HEK293 (cell line): Measurements from ENCODE around the gene DPYD.

Experiments used
- CTCF ChIA-PET: fragments of 350-600 bp; formaldehyde crosslinking; extraction: SDS; loops from one replicate; lab custom pipeline; 2021; ENCODE audit warnings: antibody characterized with exemption; lab: Yijun Ruan, JAX
- POLR2A ChIA-PET: fragments of 300-600 bp; formaldehyde crosslinking; extraction: SDS; loops from one replicate; lab custom pipeline; 2020; ENCODE audit warnings: antibody characterized with exemption, inconsistent platforms; lab: Yijun Ruan, JAX
- H3K27ac ChIP-seq: fragments of 200-500 bp; sonication (Bioruptor generic); 2 replicates; pipeline ENCODE4 v1.5.1; 2014; ENCODE audit warnings: low read depth, low read length, control low read depth, inconsistent platforms; ENCODE audit errors: extremely low read depth
- H3K36me3 ChIP-seq, 2 experiments: fragments of 200-500 bp in 1 of 2; sonication (Bioruptor generic) in 1 of 2; 1 replicate in 1 of 2; 2 replicates in 1 of 2; pipeline ENCODE4 v1.5.1; 2014 to 2017; ENCODE audit warnings: inconsistent platforms in 2 of 2, low read length in 2 of 2; ENCODE audit not compliant: control insufficient read depth in 2 of 2, insufficient read depth in 1 of 2
- H3K4me1 ChIP-seq: fragments of 200-500 bp; sonication (Bioruptor generic); 2 replicates; pipeline ENCODE4 v1.5.1; 2014; ENCODE audit warnings: mild to moderate bottlenecking, low read length, inconsistent platforms; ENCODE audit not compliant: control insufficient read depth, insufficient read depth
- H3K4me3 ChIP-seq: 2 replicates; pipeline ENCODE4 v1.5.1; 2011; ENCODE audit warnings: low read depth, mild to moderate bottlenecking, control low read depth, low read length, moderate library complexity
- H3K9me3 ChIP-seq: fragments of 200-500 bp; sonication (Bioruptor generic); 2 replicates; pipeline ENCODE4 v1.5.1; 2014; ENCODE audit warnings: low read depth, low read length, inconsistent platforms; ENCODE audit not compliant: control insufficient read depth, insufficient read depth
- BCL11A ChIP-seq: fragments of 450-650 bp; formaldehyde crosslinking; IDR thresholded peaks from 2 replicates; pipeline ENCODE4 v1.5.1; 2016; ENCODE audit warnings: low read depth, missing biosample characterization, missing genetic modification characterization
- HIC1 ChIP-seq: fragments of 450-650 bp; formaldehyde crosslinking; IDR thresholded peaks from 2 replicates; pipeline ENCODE4 v1.5.1; 2016; ENCODE audit warnings: missing biosample characterization, missing genetic modification characterization
- ZBTB11 ChIP-seq: fragments of 450-650 bp; formaldehyde crosslinking; conservative IDR thresholded peaks from 2 replicates; pipeline ENCODE4 v1.5.1; 2016; ENCODE audit warnings: low read depth, missing biosample characterization, missing genetic modification characterization
- ZBTB7A ChIP-seq: fragments of 450-650 bp; formaldehyde crosslinking; IDR thresholded peaks from 2 replicates; pipeline ENCODE4 v1.5.1; 2016; ENCODE audit warnings: low read depth, missing biosample characterization, missing genetic modification characterization
- ZBTB8A ChIP-seq: fragments of 450-650 bp; formaldehyde crosslinking; IDR thresholded peaks from 2 replicates; pipeline ENCODE4 v1.5.1; 2016; ENCODE audit warnings: missing biosample characterization, missing genetic modification characterization
- ZNF10 ChIP-seq: fragments of 450-650 bp; formaldehyde crosslinking; IDR thresholded peaks from 2 replicates; pipeline ENCODE4 v1.5.1; 2017; ENCODE audit warnings: missing biosample characterization, missing genetic modification characterization
- ZNF114 ChIP-seq: fragments of 450-650 bp; formaldehyde crosslinking; IDR thresholded peaks from 2 replicates; pipeline ENCODE4 v1.5.0; 2017; ENCODE audit warnings: missing biosample characterization, missing genetic modification characterization
- ZNF266 ChIP-seq: fragments of 450-650 bp; formaldehyde crosslinking; IDR thresholded peaks from 2 replicates; pipeline ENCODE4 v1.5.1; 2016; ENCODE audit warnings: missing biosample characterization, missing genetic modification characterization, low read depth
- ZNF350 ChIP-seq: fragments of 450-650 bp; formaldehyde crosslinking; IDR thresholded peaks from 2 replicates; pipeline ENCODE4 v1.5.0; 2017; ENCODE audit warnings: missing biosample characterization, mild to moderate bottlenecking, missing genetic modification characterization
- ZNF37A ChIP-seq: fragments of 450-650 bp; IDR thresholded peaks from 2 replicates; pipeline ENCODE4 v1.5.1; 2018; ENCODE audit warnings: missing biosample characterization, missing genetic modification characterization
- ZNF398 ChIP-seq: fragments of 450-650 bp; formaldehyde crosslinking; IDR thresholded peaks from 2 replicates; pipeline ENCODE4 v1.5.1; 2017; ENCODE audit warnings: missing biosample characterization, missing genetic modification characterization
- ZNF48 ChIP-seq: fragments of 450-650 bp; formaldehyde crosslinking; IDR thresholded peaks from 2 replicates; pipeline ENCODE4 v1.5.1; 2016; ENCODE audit warnings: missing biosample characterization, missing genetic modification characterization
- ZNF521 ChIP-seq: fragments of 450-650 bp; formaldehyde crosslinking; IDR thresholded peaks from 2 replicates; pipeline ENCODE4 v1.5.1; 2017; ENCODE audit warnings: missing biosample characterization, mild to moderate bottlenecking, missing genetic modification characterization
- ZNF596 ChIP-seq: fragments of 450-650 bp; IDR thresholded peaks from 2 replicates; pipeline ENCODE4 v1.5.0; 2018; ENCODE audit warnings: missing biosample characterization, mild to moderate bottlenecking, missing genetic modification characterization, moderate library complexity
- ZNF623 ChIP-seq: fragments of 450-650 bp; formaldehyde crosslinking; IDR thresholded peaks from 2 replicates; pipeline ENCODE4 v1.5.1; 2016; ENCODE audit warnings: missing biosample characterization, missing genetic modification characterization
- ZNF639 ChIP-seq: fragments of 450-650 bp; formaldehyde crosslinking; IDR thresholded peaks from 2 replicates; pipeline ENCODE4 v1.5.1; 2016; ENCODE audit warnings: missing biosample characterization, missing genetic modification characterization
- ZNF654 ChIP-seq: fragments of 450-650 bp; formaldehyde crosslinking; IDR thresholded peaks from 2 replicates; pipeline ENCODE4 v1.5.1; 2016; ENCODE audit warnings: low read depth, missing biosample characterization, missing genetic modification characterization
- ZNF768 ChIP-seq: fragments of 450-650 bp; formaldehyde crosslinking; IDR thresholded peaks from 2 replicates; pipeline ENCODE4 v1.5.1; 2018; ENCODE audit warnings: missing biosample characterization, mild to moderate bottlenecking, missing genetic modification characterization
- ZSCAN23 ChIP-seq: fragments of 450-650 bp; formaldehyde crosslinking; IDR thresholded peaks from 2 replicates; pipeline ENCODE4 v1.5.1; 2016; ENCODE audit warnings: missing biosample characterization, missing genetic modification characterization

Gene DPYD

GRCh38 chr1:97824624-97825023 is 96.2 kb downstream of the DPYD start (continued):
- no peak for TF ChIP-seq ZBTB11 (tag by site-specific recombination)
- TF ChIP-seq ZNF37A = no peak
- TF ChIP-seq ZNF48 (tag by site-specific recombination) = no peak

- Histone ChIP-seq H3K4me3 (no peak overlapping the region), H3K27ac (no peak overlapping the region), H3K36me3 (no peaks in the 10 kb centered on the region), H3K4me1 (peaks cover 3% of the 10 kb centered on the region; the same call in 1 of the 2 replicates), H3K9me3 (no peaks in the 10 kb centered on the region)
- TF ChIP-seq ZNF623 (tag by site-specific recombination) (no peak), ZNF521 (tag by site-specific recombination) (no peak)
- POLR2A ChIA-PET = no interaction called here
- CTCF ChIA-PET = no interaction called here
Measured at GRCh38 chr1:97824200-97824599, 96.6 kb downstream of the DPYD start.

GRCh38 chr1:97820470-97821188 is 100.2 kb downstream of the DPYD start:
- H3K4me1 ChIP-seq = no peaks in the 10 kb centered on the region
- H3K27ac ChIP-seq = no peak overlapping the region
- no peak overlapping the region for H3K4me3 ChIP-seq
- no peaks in the 10 kb centered on the region for H3K36me3 ChIP-seq
- peak; percentile 59 for TF ChIP-seq ZNF654
- TF ChIP-seq ZNF266 (tag by site-specific recombination) = no peak
- no peak for TF ChIP-seq ZNF114 (tag by site-specific recombination)
- no peaks in the 10 kb centered on the region for H3K9me3 ChIP-seq
- POLR2A ChIA-PET = no interaction called here
- CTCF ChIA-PET = interaction anchor here (0.6 to 1.3 kb wide), 10 partner anchors 9 to 857 kb away, joined by 3 to 6 read pairs (median 3); no protein-coding TSS in a partner anchor

- Histone ChIP-seq H3K4me3 (no peak overlapping the region), H3K4me1 (no peaks in the 10 kb centered on the region), H3K36me3 (no peaks in the 10 kb centered on the region)
- TF ChIP-seq ZNF768 (no peak), ZBTB7A (tag by site-specific recombination) (no peak), ZSCAN23 (tag by site-specific recombination) (no peak), ZNF350 (tag by site-specific recombination) (no peak), ZNF10 (no peak), ZNF398 (tag by site-specific recombination) (no peak), BCL11A (no peak), ZNF596 (tag by site-specific recombination) (no peak), HIC1 (no peak), ZNF639 (tag by site-specific recombination) (no peak), ZBTB8A (no peak)
- TF ChIP-seq, all 188 proteins: peak for 0
- no peak overlapping the region for H3K27ac ChIP-seq
- ChIA-PET POLR2A (no interaction called here), CTCF (interaction anchor here (1.0 kb wide), 1 partner anchor 237 kb away, joined by 3 read pairs; no protein-coding TSS in a partner anchor)
- H3K9me3 ChIP-seq = no peaks in the 10 kb centered on the region
Measured at GRCh38 chr1:97816927-97817326, 103.9 kb downstream of the DPYD start.
